SK-N-SH (cell line): Measurements from ENCODE around the gene CHST6.

ENCODE experiments used
- ELF1 ChIP-seq: IDR thresholded peaks from 2 replicates; pipeline ENCODE4 v1.4.0; 2012
- EP300 ChIP-seq, 2 experiments: IDR thresholded peaks; 2 replicates each; pipeline versions ENCODE4 v1.4.0 to v1.6.1; 2012; ENCODE audit warnings: borderline replicate concordance in 1 of 2, low read depth in 1 of 2, low read length in 1 of 2
- EZH2phosphoT487 ChIP-seq: fragments of 200-600 bp; sonication (generic); IDR thresholded peaks from 2 replicates; pipeline ENCODE4 v1.6.1; 2017; ENCODE audit warnings: low read depth, mixed run types, mild to moderate bottlenecking, antibody characterized with exemption, moderate library complexity, borderline replicate concordance
- FOXJ3 ChIP-seq: sonication (generic); formaldehyde crosslinking; IDR thresholded peaks from 2 replicates; pipeline ENCODE4 v1.5.1; 2020; ENCODE audit warnings: mild to moderate bottlenecking, missing genetic modification reagents
- NFIC ChIP-seq: IDR thresholded peaks from 2 replicates; pipeline ENCODE4 v1.4.0; 2012; ENCODE audit warnings: borderline replicate concordance
- POLR2AphosphoS5 ChIP-seq: IDR thresholded peaks from 2 replicates; pipeline ENCODE4 v1.6.1; 2012; ENCODE audit warnings: low read depth, low read length
- RAD21 ChIP-seq: IDR thresholded peaks from 2 replicates; pipeline ENCODE4 v1.6.1; 2012; ENCODE audit warnings: mild to moderate bottlenecking, low read length
- RCOR1 ChIP-seq: fragments of 150-350 bp; IDR thresholded peaks from 2 replicates; pipeline ENCODE4 v1.6.1; 2017; ENCODE audit warnings: antibody characterized with exemption, low read length
- TF ChIP-seq, protein P1 (sequence below): fragments of 200-600 bp; sonication (generic); IDR thresholded peaks from 2 replicates; pipeline ENCODE4 v1.6.1; 2017; ENCODE audit warnings: antibody characterized with exemption, mild to moderate bottlenecking, moderate library complexity
- TF ChIP-seq, protein P2 (sequence below): IDR thresholded peaks from 2 replicates; pipeline ENCODE4 v1.4.0; 2012; ENCODE audit warnings: low read depth, borderline replicate concordance
- TF ChIP-seq, protein P3 (sequence below): IDR thresholded peaks from 2 replicates; pipeline ENCODE4 v1.6.1; 2012; ENCODE audit warnings: mild to moderate bottlenecking, low read depth, low read length, moderate library complexity
- TF ChIP-seq, protein P4 (sequence below): IDR thresholded peaks from 2 replicates; pipeline ENCODE4 v1.4.0; 2012; ENCODE audit warnings: low read depth

DNA sequence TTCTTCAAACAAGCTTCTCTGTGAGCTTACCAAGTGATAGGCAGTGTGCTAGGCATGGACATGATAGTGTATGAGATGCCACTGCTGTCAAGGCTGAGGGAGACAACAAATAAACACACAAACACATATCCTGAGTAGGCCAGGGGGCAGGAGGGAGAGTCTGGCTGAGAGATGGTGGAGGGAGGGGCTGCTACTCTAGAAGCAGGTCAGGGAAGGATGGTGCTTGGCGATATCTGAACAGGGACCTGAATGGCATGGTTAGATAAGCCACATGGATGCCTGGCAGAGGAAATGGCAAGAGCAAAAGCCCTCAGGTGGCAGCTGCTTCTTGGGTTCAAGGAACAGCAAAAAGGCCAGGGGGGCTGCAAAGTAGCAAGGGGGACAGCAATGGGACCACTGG, 8.6 kb upstream of the CHST6 start:
- TF ChIP-seq, protein P1, sequence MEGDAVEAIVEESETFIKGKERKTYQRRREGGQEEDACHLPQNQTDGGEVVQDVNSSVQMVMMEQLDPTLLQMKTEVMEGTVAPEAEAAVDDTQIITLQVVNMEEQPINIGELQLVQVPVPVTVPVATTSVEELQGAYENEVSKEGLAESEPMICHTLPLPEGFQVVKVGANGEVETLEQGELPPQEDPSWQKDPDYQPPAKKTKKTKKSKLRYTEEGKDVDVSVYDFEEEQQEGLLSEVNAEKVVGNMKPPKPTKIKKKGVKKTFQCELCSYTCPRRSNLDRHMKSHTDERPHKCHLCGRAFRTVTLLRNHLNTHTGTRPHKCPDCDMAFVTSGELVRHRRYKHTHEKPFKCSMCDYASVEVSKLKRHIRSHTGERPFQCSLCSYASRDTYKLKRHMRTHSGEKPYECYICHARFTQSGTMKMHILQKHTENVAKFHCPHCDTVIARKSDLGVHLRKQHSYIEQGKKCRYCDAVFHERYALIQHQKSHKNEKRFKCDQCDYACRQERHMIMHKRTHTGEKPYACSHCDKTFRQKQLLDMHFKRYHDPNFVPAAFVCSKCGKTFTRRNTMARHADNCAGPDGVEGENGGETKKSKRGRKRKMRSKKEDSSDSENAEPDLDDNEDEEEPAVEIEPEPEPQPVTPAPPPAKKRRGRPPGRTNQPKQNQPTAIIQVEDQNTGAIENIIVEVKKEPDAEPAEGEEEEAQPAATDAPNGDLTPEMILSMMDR = no peak
- TF ChIP-seq ELF1 (no peak), EP300 (IDR thresholded peaks at IDR 0.05; ENCODE audit: borderline replicate concordance in 1 of 2, low read depth in 1 of 2, low read length in 1 of 2) (no peak), EZH2phosphoT487 (no peak), RCOR1 (no peak), POLR2AphosphoS5 (no peak), NFIC (no peak), RAD21 (no peak), FOXJ3 (CRISPR knock-in tag) (no peak)
- TF ChIP-seq, protein P2, sequence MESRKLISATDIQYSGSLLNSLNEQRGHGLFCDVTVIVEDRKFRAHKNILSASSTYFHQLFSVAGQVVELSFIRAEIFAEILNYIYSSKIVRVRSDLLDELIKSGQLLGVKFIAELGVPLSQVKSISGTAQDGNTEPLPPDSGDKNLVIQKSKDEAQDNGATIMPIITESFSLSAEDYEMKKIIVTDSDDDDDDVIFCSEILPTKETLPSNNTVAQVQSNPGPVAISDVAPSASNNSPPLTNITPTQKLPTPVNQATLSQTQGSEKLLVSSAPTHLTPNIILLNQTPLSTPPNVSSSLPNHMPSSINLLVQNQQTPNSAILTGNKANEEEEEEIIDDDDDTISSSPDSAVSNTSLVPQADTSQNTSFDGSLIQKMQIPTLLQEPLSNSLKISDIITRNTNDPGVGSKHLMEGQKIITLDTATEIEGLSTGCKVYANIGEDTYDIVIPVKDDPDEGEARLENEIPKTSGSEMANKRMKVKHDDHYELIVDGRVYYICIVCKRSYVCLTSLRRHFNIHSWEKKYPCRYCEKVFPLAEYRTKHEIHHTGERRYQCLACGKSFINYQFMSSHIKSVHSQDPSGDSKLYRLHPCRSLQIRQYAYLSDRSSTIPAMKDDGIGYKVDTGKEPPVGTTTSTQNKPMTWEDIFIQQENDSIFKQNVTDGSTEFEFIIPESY = no peak
- TF ChIP-seq, protein P3, sequence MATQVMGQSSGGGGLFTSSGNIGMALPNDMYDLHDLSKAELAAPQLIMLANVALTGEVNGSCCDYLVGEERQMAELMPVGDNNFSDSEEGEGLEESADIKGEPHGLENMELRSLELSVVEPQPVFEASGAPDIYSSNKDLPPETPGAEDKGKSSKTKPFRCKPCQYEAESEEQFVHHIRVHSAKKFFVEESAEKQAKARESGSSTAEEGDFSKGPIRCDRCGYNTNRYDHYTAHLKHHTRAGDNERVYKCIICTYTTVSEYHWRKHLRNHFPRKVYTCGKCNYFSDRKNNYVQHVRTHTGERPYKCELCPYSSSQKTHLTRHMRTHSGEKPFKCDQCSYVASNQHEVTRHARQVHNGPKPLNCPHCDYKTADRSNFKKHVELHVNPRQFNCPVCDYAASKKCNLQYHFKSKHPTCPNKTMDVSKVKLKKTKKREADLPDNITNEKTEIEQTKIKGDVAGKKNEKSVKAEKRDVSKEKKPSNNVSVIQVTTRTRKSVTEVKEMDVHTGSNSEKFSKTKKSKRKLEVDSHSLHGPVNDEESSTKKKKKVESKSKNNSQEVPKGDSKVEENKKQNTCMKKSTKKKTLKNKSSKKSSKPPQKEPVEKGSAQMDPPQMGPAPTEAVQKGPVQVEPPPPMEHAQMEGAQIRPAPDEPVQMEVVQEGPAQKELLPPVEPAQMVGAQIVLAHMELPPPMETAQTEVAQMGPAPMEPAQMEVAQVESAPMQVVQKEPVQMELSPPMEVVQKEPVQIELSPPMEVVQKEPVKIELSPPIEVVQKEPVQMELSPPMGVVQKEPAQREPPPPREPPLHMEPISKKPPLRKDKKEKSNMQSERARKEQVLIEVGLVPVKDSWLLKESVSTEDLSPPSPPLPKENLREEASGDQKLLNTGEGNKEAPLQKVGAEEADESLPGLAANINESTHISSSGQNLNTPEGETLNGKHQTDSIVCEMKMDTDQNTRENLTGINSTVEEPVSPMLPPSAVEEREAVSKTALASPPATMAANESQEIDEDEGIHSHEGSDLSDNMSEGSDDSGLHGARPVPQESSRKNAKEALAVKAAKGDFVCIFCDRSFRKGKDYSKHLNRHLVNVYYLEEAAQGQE = no peak
- TF ChIP-seq, protein P4, sequence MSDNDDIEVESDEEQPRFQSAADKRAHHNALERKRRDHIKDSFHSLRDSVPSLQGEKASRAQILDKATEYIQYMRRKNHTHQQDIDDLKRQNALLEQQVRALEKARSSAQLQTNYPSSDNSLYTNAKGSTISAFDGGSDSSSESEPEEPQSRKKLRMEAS = no peak
